ACC112 (cell line): ENCODE data around the gene NFKB2.

Experiments used
- H2AFZ ChIP-seq: fragments of 200-600 bp; sonication (generic); one replicate; pipeline ENCODE4 v1.6.0; 2017; ENCODE audit warnings: antibody characterized with exemption, low read length; ENCODE audit not compliant: unreplicated experiment
- H3K27ac ChIP-seq: fragments of 200-600 bp; sonication (generic); 2 replicates; pipeline ENCODE4 v1.5.1; 2014; ENCODE audit warnings: low read depth, mild to moderate bottlenecking, antibody characterized with exemption, low read length, moderate library complexity
- H3K27me3 ChIP-seq: fragments of 200-600 bp; sonication (generic); 2 replicates; pipeline ENCODE4 v1.6.1; 2014; ENCODE audit warnings: mild to moderate bottlenecking, antibody characterized with exemption, low read length, moderate library complexity, mixed read lengths; ENCODE audit not compliant: insufficient read depth
- H3K36me3 ChIP-seq: fragments of 200-600 bp; sonication (generic); 2 replicates; pipeline ENCODE4 v1.6.1; 2016; ENCODE audit warnings: mild to moderate bottlenecking, antibody characterized with exemption, low read length, moderate library complexity, mixed read lengths; ENCODE audit not compliant: insufficient read depth
- H3K4me1 ChIP-seq: fragments of 200-600 bp; sonication (generic); one replicate; pipeline ENCODE4 v1.6.1; 2016; ENCODE audit warnings: low read length, mixed read lengths; ENCODE audit not compliant: insufficient read depth, unreplicated experiment, control insufficient read depth
- H3K4me3 ChIP-seq: fragments of 200-600 bp; sonication (generic); 2 replicates; pipeline ENCODE4 v1.5.1; 2014; ENCODE audit warnings: mild to moderate bottlenecking, low read depth, low read length
- H3K79me2 ChIP-seq: fragments of 200-600 bp; sonication (generic); one replicate; pipeline ENCODE4 v1.6.0; 2016; ENCODE audit warnings: low read length; ENCODE audit not compliant: control insufficient read depth, unreplicated experiment, insufficient read depth

NFKB2 gene

DNA sequence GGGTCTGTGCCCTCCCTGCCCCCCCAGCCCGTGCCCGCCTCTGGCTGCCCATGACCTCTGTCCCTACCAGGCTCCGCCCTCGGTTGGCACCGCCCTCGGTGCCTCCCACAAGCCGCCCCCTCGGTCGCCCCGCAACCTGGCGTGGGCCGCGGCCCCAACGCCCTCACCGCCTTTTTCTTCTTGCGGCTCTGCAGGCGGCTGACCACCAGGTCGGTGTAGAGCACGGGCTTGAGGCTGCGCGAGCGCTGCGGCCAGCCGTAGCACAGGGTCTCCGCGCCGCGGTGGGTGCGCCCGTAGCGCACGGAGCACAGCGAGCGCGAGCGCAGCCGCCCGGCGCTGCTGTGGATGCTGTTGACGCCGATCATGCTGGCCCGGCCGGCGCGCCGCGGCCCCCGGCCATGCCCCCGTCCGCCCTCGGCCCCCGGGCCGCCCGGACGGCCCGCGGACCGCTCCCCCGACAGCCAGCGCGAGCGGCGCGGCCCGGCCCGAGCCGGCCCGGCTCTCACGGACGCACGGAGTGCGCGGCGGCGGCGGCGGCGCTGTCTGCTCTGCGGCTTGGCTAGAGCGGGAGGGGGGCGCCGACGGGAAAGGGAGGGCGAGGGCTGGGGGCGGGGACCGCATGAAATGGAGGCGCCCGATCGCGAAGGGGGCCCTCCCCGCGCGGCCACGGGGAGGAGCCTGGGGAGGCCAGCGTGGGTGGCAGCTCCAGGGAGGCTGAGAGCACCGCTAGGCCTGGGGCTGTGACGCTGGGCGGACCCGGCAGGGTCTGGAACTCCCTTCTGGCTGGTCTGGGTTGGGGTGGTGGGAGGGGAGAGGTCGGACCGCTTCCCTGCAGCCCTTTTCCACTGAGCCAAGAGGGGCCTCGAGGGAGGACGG is 13.5 kb downstream of the NFKB2 start:
- H3K36me3 ChIP-seq = no peaks in the 10 kb centered on the region
- H2AFZ ChIP-seq = peak overlapping the region; percentile 62
- peaks cover 38% of the 10 kb centered on the region for H3K27me3 ChIP-seq
- peak overlapping the region; percentile 78 for H3K4me3 ChIP-seq
- peaks cover 21% of the 10 kb centered on the region for H3K4me1 ChIP-seq
- no peak overlapping the region for H3K27ac ChIP-seq
- no peaks in the 10 kb centered on the region for H3K79me2 ChIP-seq

DNA sequence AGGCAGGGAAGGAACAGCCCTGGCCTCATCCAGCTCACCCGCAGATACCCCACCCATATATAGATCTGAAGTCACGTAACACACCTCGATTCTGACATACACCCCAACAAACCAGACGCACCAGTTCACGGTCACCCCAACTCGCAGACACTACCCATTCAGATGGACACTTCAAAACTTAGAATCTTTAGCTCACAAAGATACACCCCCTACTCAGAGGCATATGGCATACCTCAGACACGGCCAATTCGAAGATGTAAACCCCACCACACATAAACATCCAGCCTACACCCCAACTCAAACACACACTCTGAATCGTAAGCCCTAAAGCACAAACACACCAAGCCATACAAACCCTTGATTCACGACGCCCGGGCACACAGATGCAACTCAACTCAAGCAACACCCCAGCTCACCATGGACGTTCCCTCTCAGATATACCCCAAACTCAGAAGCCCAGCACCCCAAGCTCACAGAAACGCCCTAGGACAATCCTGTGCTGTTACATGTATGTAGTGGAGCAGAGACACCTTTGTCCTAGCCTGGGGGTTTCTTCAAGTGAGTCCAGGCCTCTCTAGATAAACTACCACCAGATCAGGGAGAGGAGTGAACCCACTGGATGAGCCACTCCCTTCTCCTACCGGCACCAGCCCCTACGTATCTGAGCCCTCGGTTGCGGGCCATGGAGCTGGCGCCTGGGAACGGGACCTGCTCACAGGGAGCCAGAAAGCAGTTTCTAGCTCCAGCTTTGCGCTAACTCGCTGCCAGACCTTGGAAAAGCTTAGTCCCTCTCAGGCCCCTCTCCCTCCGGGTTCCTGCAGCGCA is 14.3 kb downstream of the NFKB2 start:
- H3K27me3 ChIP-seq = peaks cover 38% of the 10 kb centered on the region
- H3K4me3 ChIP-seq = peak overlapping the region; percentile 72

DNA sequence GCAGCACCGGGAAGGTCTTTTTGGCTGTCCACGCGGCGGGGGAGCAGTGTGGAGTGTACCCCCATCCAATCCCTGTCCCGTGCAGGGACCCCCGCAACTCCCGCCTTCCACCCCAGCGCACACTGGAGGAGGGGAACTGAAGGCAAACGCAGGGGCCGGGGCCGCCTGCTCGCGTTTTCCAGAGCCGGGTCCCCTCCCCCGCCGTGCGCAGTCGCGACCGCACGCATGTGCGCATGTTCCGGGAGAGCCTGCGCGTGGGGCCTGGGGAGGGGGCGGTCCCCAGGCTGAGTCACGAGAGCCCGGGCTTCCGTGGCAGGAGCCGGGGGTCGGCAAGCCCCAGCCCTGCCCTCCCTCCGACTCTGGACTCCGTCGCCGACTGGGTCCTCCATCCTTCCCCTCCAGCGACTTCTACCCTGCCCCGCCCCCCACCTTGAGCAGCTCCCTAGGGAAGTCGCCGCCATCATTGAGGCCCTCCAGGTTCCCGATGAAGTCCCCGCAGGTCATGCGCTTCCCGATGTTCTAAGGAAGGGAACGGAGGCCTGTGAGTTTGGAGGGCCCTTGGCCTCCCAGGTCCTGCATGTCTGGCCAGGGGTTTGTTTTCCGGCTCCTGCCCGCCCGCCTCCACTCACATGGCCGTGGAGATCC is 15.0 kb downstream of the NFKB2 start:
- Histone ChIP-seq H3K27me3 (peaks cover 38% of the 10 kb centered on the region), H2AFZ (no peak overlapping the region), H3K4me3 (peak overlapping the region; percentile 72)

More for the DNA sequence above, 14.3 kb downstream of the NFKB2 start:
- Histone ChIP-seq H3K4me1 (peaks cover 21% of the 10 kb centered on the region), H3K79me2 (no peaks in the 10 kb centered on the region), H3K27ac (no peak overlapping the region), H2AFZ (no peak overlapping the region), H3K36me3 (no peaks in the 10 kb centered on the region)

DNA sequence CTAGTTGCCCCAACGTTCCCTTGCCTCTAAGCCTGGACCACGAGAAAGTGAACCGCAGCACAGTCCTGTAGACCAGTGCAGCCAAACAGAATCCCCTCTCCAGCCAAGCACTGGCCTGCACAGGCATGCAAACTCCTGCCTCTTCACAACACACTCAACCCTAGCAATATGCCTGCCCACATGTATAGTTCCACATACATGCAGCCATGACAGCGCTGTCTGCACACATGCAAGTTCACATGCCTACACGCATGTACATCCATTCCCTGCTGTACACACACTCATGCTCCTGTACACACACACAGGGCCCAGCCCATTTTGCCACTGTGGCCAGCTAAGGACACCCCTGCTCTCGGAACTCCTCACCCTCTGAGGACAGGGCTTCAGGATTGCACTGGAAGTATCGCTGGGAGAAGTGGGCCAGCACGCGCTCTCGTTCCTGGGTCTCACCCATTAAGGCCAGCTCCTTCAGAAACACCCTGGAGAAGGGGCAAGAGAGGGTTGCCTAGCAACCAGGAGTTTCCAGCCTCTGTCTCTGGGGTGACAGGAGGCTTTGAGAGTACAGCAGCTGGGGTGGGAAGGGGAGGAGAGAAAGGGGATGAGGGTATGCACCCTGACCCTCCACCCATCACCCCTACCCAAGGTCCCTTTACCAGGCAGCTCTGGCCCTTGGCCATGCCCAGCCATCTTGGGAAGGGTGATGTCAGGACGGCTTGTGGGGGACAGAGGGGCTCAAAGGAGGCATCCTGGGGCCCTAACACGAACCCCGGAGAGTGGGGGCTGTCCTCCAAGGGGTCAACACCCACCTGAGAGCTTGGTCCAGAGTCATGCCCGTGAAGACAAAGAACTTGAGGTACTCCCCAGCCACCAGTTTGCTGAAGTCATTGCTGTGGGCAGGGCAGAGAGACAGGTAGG is 16.1 kb downstream of the NFKB2 start:
- Histone ChIP-seq H2AFZ (no peak overlapping the region), H3K4me1 (peaks cover 21% of the 10 kb centered on the region), H3K36me3 (no peaks in the 10 kb centered on the region), H3K27me3 (peaks cover 38% of the 10 kb centered on the region), H3K79me2 (no peaks in the 10 kb centered on the region), H3K27ac (no peak overlapping the region), H3K4me3 (no peak overlapping the region)

More for the DNA sequence above, 15.0 kb downstream of the NFKB2 start:
- Histone ChIP-seq H3K27ac (no peak overlapping the region), H3K4me1 (peaks cover 21% of the 10 kb centered on the region), H3K36me3 (no peaks in the 10 kb centered on the region), H3K79me2 (no peaks in the 10 kb centered on the region)

DNA sequence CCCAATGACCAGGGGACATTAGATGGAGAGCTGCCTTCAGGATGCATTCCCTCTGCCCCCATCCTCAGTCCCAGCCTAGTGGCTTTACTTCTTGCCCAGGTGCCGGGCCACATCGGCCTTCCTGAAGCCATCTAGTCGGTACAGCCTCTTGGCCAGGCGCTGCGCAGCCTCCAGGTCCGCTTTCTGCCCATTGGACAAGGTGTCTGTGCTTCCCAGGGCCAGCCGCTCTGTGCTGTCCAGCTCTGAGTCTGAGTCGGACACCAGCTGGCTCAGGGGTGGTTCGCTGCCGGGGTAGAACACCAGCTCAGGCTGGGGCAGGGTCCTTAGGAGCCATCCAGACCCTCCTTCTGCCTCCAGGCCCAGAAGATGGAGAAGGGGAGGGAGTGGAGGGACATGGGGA is 16.8 kb downstream of the NFKB2 start:
- H3K36me3 ChIP-seq = no peaks in the 10 kb centered on the region
- no peaks in the 10 kb centered on the region for H3K79me2 ChIP-seq
- no peak overlapping the region for H2AFZ ChIP-seq
- H3K27ac ChIP-seq = no peak overlapping the region
- H3K27me3 ChIP-seq = peaks cover 39% of the 10 kb centered on the region
- H3K4me3 ChIP-seq = no peak overlapping the region
- H3K4me1 ChIP-seq = peaks cover 21% of the 10 kb centered on the region

DNA sequence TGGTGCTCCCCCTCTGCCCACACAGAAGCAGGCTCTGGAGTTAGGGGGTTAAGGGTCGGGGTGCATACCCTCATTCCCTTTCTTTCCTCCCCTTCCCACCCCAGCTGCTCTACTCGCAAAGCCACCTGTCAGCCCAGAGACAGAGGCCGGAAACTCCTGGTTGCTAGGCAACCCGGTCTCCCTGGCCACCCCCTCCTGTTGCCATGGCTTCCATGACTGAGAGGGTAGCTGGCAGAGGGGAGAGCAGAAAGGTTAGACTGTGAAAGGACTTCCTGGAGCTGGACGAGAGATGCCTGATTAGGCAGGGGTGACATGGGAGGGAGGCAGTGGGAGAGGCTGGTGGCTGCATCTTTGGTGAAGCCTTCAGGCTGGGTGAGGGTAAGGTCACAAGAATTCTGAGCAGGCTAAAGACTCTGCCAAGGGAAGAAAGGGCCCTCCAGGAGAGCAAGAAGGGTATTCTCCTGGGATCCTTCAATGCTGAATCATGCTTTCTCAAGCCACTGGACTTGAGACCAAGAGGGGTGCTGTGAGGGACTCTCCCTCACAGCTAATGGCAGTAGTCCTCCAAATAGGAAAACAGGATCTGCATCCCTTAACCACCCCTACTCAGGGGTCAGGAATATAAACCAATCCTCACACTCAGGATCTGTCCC is 17.7 kb downstream of the NFKB2 start:
- Histone ChIP-seq H3K27me3 (peaks cover 42% of the 10 kb centered on the region), H3K4me1 (peaks cover 21% of the 10 kb centered on the region), H3K4me3 (no peak overlapping the region), H3K79me2 (no peaks in the 10 kb centered on the region), H3K36me3 (no peaks in the 10 kb centered on the region), H3K27ac (no peak overlapping the region), H2AFZ (no peak overlapping the region)

DNA sequence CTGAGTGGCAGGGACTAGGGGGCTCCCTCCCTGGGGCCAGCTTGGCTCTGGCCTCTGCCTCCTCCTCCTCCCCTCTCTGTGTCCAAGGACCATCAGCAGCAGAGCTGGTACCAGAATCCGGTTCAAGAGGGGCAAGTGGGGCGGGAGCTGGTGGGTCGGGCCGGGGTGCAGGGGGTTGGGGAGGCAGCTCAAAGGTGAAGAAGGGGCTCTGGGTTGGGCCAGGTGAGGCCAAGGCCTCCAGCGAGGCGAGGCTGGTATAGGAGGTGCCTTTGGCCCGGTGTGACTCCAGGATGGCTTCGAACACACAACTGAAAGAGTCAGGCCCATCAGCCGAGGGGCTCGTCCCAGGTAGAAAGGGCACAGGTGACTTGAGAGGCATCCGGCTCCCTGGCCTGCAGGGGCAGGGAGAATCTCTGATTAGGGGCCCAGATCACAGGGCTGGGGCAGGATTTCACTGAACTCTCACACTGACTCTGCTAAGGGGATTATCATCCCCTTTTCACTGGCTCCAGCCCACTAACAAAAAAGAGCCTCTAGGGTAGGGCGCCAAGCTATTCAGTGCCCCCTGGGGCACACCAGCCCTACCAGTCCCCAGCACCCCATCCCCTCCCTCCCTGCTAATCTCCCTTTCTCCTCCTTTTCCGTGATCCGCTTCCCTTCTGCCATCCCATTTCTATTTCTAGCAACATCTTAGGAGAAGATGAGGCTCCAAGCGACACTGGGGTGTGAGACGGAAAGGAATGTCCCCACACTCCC is 18.5 kb downstream of the NFKB2 start:
- Histone ChIP-seq H3K79me2 (no peaks in the 10 kb centered on the region), H3K4me3 (no peak overlapping the region), H3K4me1 (peaks cover 18% of the 10 kb centered on the region), H3K27me3 (peaks cover 41% of the 10 kb centered on the region), H3K27ac (no peak overlapping the region), H2AFZ (no peak overlapping the region), H3K36me3 (no peaks in the 10 kb centered on the region)

DNA sequence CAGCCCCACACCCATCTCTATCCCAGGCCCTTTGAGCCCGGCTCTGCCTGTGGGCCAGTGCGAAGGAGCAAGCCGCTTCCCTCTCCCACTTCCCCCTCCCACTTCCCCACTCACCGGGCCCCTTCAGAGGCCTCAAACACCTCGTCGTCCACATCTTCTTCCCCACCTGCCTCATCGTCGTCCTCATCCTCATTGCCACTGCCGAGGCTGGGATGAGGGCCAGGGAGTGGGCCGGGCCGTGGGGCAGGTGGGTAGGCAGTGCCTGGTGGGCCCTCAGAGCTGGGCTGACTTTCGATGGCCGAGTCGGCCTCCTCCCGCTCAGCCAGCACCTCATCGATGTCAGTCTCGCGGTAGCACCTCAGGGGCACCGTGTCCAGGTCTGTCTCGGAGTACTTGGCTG is 19.2 kb downstream of the NFKB2 start:
- Histone ChIP-seq H3K4me1 (peaks cover 18% of the 10 kb centered on the region), H3K27me3 (peaks cover 39% of the 10 kb centered on the region), H3K4me3 (no peak overlapping the region), H3K36me3 (no peaks in the 10 kb centered on the region), H2AFZ (no peak overlapping the region), H3K79me2 (no peaks in the 10 kb centered on the region), H3K27ac (no peak overlapping the region)

DNA sequence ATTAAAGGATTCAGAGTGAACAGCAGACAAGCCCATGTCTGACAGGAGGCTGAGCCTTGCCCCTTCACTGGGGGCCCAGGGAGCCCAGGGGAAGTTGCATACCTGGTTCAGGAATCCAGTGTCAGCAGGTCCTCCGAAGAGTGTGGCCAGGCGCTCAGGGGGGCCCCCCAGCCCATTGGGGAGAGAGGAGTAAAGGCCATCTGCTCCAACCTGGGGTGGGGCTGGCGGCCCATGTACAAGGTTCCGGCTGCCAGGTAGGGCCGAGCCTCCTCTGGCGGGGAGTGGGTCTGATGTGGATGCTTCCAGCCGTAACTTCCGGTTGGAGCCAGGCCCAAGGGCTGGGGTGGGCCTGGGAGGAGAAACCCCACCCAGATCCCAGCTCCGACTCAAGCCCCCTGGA is 20.8 kb downstream of the NFKB2 start:
- Histone ChIP-seq H3K4me3 (no peak overlapping the region), H2AFZ (no peak overlapping the region), H3K27ac (no peak overlapping the region), H3K79me2 (no peaks in the 10 kb centered on the region), H3K27me3 (peaks cover 24% of the 10 kb centered on the region), H3K36me3 (no peaks in the 10 kb centered on the region), H3K4me1 (peaks cover 15% of the 10 kb centered on the region)
